KMS-11 (cell line): ENCODE results near the gene PRDX6.
"Not testable (repeated sequence)": the region's sequence is repeated elsewhere in the genome, so short reads cannot be mapped to it uniquely, and the experiment has no call there.

Source experiments
- H2AFZ ChIP-seq: fragments of 200-600 bp; sonication (generic); 2 replicates; pipeline ENCODE4 v1.6.1; 2016; ENCODE audit warnings: antibody characterized with exemption, mixed run types, low read depth
- H3K27ac ChIP-seq: fragments of 200-600 bp; sonication (generic); 2 replicates; pipeline ENCODE4 v1.6.1; 2016; ENCODE audit warnings: mild to moderate bottlenecking, mixed run types
- H3K27me3 ChIP-seq: fragments of 200-600 bp; sonication (generic); 2 replicates; pipeline ENCODE4 v1.6.1; 2017; ENCODE audit warnings: mild to moderate bottlenecking, low read depth, mixed run types, moderate library complexity; ENCODE audit not compliant: insufficient read depth
- H3K36me3 ChIP-seq: fragments of 200-600 bp; sonication (generic); 2 replicates; pipeline ENCODE4 v1.6.1; 2017; ENCODE audit warnings: mild to moderate bottlenecking, mixed run types; ENCODE audit not compliant: insufficient read depth
- H3K4me1 ChIP-seq: fragments of 200-600 bp; sonication (generic); 2 replicates; pipeline ENCODE4 v1.6.1; 2016; ENCODE audit warnings: mild to moderate bottlenecking, low read depth, mixed run types; ENCODE audit not compliant: poor library complexity, severe bottlenecking
- H3K4me2 ChIP-seq: fragments of 200-600 bp; sonication (generic); 2 replicates; pipeline ENCODE4 v1.7.0; 2016; ENCODE audit warnings: mild to moderate bottlenecking, mixed run types
- H3K4me3 ChIP-seq: fragments of 200-600 bp; sonication (generic); IDR thresholded peaks from 2 replicates; pipeline ENCODE4 v1.6.1; 2017; ENCODE audit warnings: low read depth, low read length, mixed read lengths; ENCODE audit not compliant: insufficient read depth
- H3K79me2 ChIP-seq: fragments of 200-600 bp; sonication (generic); 2 replicates; pipeline ENCODE4 v1.6.1; 2016; ENCODE audit warnings: low read depth, mixed run types; ENCODE audit not compliant: insufficient read depth
- H3K9ac ChIP-seq: fragments of 200-600 bp; sonication (generic); 2 replicates; pipeline ENCODE4 v1.6.1; 2016; ENCODE audit warnings: mild to moderate bottlenecking, mixed run types
- H4K20me1 ChIP-seq: fragments of 200-600 bp; sonication (generic); 2 replicates; pipeline ENCODE4 v1.6.1; 2016; ENCODE audit warnings: mild to moderate bottlenecking, mixed run types; ENCODE audit not compliant: insufficient read depth
- CTCF ChIP-seq: fragments of 200-600 bp; sonication (generic); conservative IDR thresholded peaks from 2 replicates; pipeline ENCODE4 v1.6.1; 2017; ENCODE audit warnings: low read depth, mild to moderate bottlenecking, antibody characterized with exemption, low read length, moderate library complexity, mixed read lengths

Gene PRDX6

GRCh38 chr1:173491508-173491907 is 14.4 kb downstream of the PRDX6 start:
- Histone ChIP-seq H2AFZ (no peak overlapping the region), H3K79me2 (no peaks in the 10 kb centered on the region), H3K27me3 (no peaks in the 10 kb centered on the region), H3K4me3 (no peak overlapping the region), H4K20me1 (no peaks in the 10 kb centered on the region), H3K4me2 (no peak overlapping the region), H3K9ac (no peak overlapping the region), H3K27ac (no peak overlapping the region), H3K4me1 (no peaks in the 10 kb centered on the region), H3K36me3 (peaks cover 4% of the 10 kb centered on the region; the same call in 1 of the 2 replicates)
- no peak for TF ChIP-seq CTCF

- H3K27ac ChIP-seq, result not testable (repeated sequence)
Observed at GRCh38 chr1:173493125-173493524, 16.0 kb downstream of the PRDX6 start.

GRCh38 chr1:173495609-173496267 is 18.6 kb downstream of the PRDX6 start:
- Histone ChIP-seq H2AFZ (no peak overlapping the region), H3K9ac (no peak overlapping the region)
- no peak for TF ChIP-seq CTCF

More at GRCh38 chr1:173493125-173493524, 16.0 kb downstream of the PRDX6 start:
- not testable (repeated sequence) for H3K27me3 ChIP-seq, H3K4me1 ChIP-seq, H3K36me3 ChIP-seq, H3K79me2 ChIP-seq, H2AFZ ChIP-seq, H4K20me1 ChIP-seq, H3K4me2 ChIP-seq, H3K9ac ChIP-seq, H3K4me3 ChIP-seq

GRCh38 chr1:173496757-173497320 is 19.7 kb downstream of the PRDX6 start:
- H3K27me3 ChIP-seq, result no peaks in the 10 kb centered on the region
- H2AFZ ChIP-seq, result no peak overlapping the region
- H3K4me2 ChIP-seq, result no peak overlapping the region
- no peaks in the 10 kb centered on the region for H4K20me1 ChIP-seq
- H3K4me1 ChIP-seq, result no peaks in the 10 kb centered on the region
- H3K9ac ChIP-seq, result no peak overlapping the region
- no peak overlapping the region for H3K4me3 ChIP-seq
- H3K27ac ChIP-seq, result no peak overlapping the region
- no peak for TF ChIP-seq CTCF
- no peaks in the 10 kb centered on the region for H3K79me2 ChIP-seq
- no peaks in the 10 kb centered on the region for H3K36me3 ChIP-seq

More at GRCh38 chr1:173495609-173496267, 18.6 kb downstream of the PRDX6 start:
- H3K27me3 ChIP-seq, result no peaks in the 10 kb centered on the region
- H3K27ac ChIP-seq, result no peak overlapping the region
- H3K4me2 ChIP-seq, result no peak overlapping the region
- H3K36me3 ChIP-seq, result no peaks in the 10 kb centered on the region
- H3K79me2 ChIP-seq, result no peaks in the 10 kb centered on the region
- H3K4me3 ChIP-seq, result no peak overlapping the region
- H4K20me1 ChIP-seq, result no peaks in the 10 kb centered on the region
- no peaks in the 10 kb centered on the region for H3K4me1 ChIP-seq

- no peaks in the 10 kb centered on the region for H3K4me1 ChIP-seq
- no peaks in the 10 kb centered on the region for H3K79me2 ChIP-seq
- H2AFZ ChIP-seq, result no peak overlapping the region
- H4K20me1 ChIP-seq, result no peaks in the 10 kb centered on the region
- no peaks in the 10 kb centered on the region for H3K27me3 ChIP-seq
- H3K4me3 ChIP-seq, result no peak overlapping the region
- no peak overlapping the region for H3K9ac ChIP-seq
- no peak for TF ChIP-seq CTCF
- H3K27ac ChIP-seq, result no peak overlapping the region
- H3K4me2 ChIP-seq, result no peak overlapping the region
- no peaks in the 10 kb centered on the region for H3K36me3 ChIP-seq
Observed at GRCh38 chr1:173499729-173500128, 22.6 kb downstream of the PRDX6 start.
